Testis (tissue), 2 donors: ENCODE data around the gene TBX4.

ENCODE experiments used
- POLR2A ChIP-seq: fragments of 450-650 bp; IDR thresholded peaks from one replicate; pipeline ENCODE4 v1.6.1; 2017; ENCODE audit warnings: antibody characterized with exemption, mild to moderate bottlenecking, moderate library complexity
- TF ChIP-seq, protein P1 (sequence below), 3 experiments: fragments of 450-650 bp in 2 of 3; fragments of 200-600 bp in 1 of 3; sonication (generic) in 1 of 3; IDR thresholded peaks; one replicate each; pipeline ENCODE4 v1.5.1; 2016 to 2019; ENCODE audit warnings: antibody characterized with exemption in 3 of 3, mild to moderate bottlenecking in 2 of 3, moderate library complexity in 1 of 3

DNA sequence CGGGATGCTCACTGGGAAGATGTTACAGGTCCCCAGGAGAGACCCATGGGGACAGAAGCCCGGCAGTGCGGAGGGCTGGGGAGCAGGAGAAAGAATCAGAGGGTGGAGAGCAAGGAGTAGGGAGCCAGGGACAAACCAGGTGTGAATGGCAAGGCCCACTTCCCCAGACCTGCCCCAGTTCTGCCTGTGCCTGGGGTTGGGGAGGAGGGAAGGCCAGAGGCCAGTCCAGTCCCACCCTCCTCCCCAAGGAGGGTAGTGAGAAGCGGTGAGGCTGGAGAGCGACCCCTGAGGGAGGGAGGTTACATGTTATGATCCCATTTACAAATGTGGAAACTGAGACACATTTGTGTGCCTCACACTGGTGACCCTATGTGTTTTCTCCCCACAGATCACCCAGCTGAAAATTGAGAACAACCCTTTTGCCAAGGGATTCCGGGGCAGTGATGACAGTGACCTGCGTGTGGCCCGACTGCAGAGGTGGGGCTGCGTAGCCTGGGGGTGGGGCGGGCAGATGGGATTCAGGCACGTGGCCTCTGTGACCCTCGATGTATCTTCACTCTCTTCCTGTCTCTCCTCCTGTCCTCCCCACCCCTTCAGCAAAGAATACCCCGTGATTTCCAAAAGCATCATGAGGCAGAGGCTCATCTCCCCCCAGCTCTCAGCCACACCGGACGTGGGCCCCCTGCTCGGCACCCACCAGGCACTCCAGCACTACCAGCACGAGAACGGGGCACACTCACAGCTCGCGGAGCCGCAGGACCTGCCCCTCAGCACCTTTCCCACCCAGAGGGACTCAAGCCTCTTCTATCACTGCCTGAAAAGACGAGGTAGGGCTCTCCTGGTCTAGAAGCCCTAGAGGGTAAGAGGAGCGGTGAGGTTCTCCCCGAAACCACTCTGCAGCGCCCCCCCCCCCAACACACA is 27.5 kb downstream of the TBX4 start:
- TF ChIP-seq, protein P1, sequence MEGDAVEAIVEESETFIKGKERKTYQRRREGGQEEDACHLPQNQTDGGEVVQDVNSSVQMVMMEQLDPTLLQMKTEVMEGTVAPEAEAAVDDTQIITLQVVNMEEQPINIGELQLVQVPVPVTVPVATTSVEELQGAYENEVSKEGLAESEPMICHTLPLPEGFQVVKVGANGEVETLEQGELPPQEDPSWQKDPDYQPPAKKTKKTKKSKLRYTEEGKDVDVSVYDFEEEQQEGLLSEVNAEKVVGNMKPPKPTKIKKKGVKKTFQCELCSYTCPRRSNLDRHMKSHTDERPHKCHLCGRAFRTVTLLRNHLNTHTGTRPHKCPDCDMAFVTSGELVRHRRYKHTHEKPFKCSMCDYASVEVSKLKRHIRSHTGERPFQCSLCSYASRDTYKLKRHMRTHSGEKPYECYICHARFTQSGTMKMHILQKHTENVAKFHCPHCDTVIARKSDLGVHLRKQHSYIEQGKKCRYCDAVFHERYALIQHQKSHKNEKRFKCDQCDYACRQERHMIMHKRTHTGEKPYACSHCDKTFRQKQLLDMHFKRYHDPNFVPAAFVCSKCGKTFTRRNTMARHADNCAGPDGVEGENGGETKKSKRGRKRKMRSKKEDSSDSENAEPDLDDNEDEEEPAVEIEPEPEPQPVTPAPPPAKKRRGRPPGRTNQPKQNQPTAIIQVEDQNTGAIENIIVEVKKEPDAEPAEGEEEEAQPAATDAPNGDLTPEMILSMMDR (IDR thresholded peaks at IDR 0.05) = no peak
- no peak for TF ChIP-seq POLR2A
